Neuronal stem cell (in vitro differentiated cells): ENCODE results near the gene LMO2.
"Not testable (repeated sequence)": the region's sequence is repeated elsewhere in the genome, so short reads cannot be mapped to it uniquely, and the experiment has no call there.

Experiments
- DNase-seq: peaks from one replicate; pipeline ENCODE4 v3.0.0-alpha.2; 2013; ENCODE audit warnings: low spot score
- H2AFZ ChIP-seq: one replicate; pipeline ENCODE4 v1.6.1; 2013; ENCODE audit warnings: mild to moderate bottlenecking, low read length, inconsistent platforms
- H2AK5ac ChIP-seq: 2 replicates; pipeline ENCODE4 v1.6.1; 2013; ENCODE audit warnings: low read depth, mild to moderate bottlenecking, inconsistent platforms, low read length, moderate library complexity, mixed read lengths
- H2BK120ac ChIP-seq: 2 replicates; pipeline ENCODE4 v1.6.1; 2013; ENCODE audit warnings: low read depth, mild to moderate bottlenecking, inconsistent platforms, low read length, moderate library complexity, mixed read lengths
- H2BK12ac ChIP-seq: one replicate; pipeline ENCODE4 v1.6.1; 2013; ENCODE audit warnings: low read length, inconsistent platforms
- H2BK15ac ChIP-seq: 2 replicates; pipeline ENCODE4 v1.6.1; 2013; ENCODE audit warnings: mild to moderate bottlenecking, low read length, inconsistent platforms, mixed read lengths
- H2BK5ac ChIP-seq: one replicate; pipeline ENCODE4 v1.6.1; 2013; ENCODE audit warnings: inconsistent platforms, mild to moderate bottlenecking, low read length, moderate library complexity
- H3K14ac ChIP-seq: one replicate; pipeline ENCODE4 v1.6.1; 2013; ENCODE audit warnings: low read length, inconsistent platforms
- H3K18ac ChIP-seq: 2 replicates; pipeline ENCODE4 v1.6.1; 2013; ENCODE audit warnings: low read length, inconsistent platforms
- H3K23ac ChIP-seq: 2 replicates; pipeline ENCODE4 v1.6.1; 2013; ENCODE audit warnings: low read depth, mild to moderate bottlenecking, mixed read lengths, low read length, inconsistent platforms; ENCODE audit not compliant: poor library complexity
- H3K27ac ChIP-seq: replicated peaks from 3 replicates; pipeline ENCODE4 v1.5.1; 2013; ENCODE audit warnings: low read length, inconsistent platforms
- H3K27me3 ChIP-seq, 3 experiments: 2 replicates each; pipeline ENCODE4 v1.6.1; 2013; ENCODE audit warnings: low read length in 3 of 3, mild to moderate bottlenecking in 2 of 3, inconsistent platforms in 1 of 3, low read depth in 1 of 3, mixed read lengths in 1 of 3, moderate library complexity in 1 of 3; ENCODE audit not compliant: control insufficient read depth in 3 of 3, insufficient read depth in 3 of 3
- H3K36me3 ChIP-seq, 2 donors: replicated peaks in 1 of 2; 2 replicates each; pipeline ENCODE4 v1.6.1; 2013; ENCODE audit warnings: low read length in 2 of 2; ENCODE audit not compliant: control insufficient read depth in 2 of 2, insufficient read depth in 2 of 2
- H3K4ac ChIP-seq: 2 replicates; pipeline ENCODE4 v1.6.1; 2013; ENCODE audit warnings: inconsistent platforms, mild to moderate bottlenecking, low read length, moderate library complexity
- H3K4me1 ChIP-seq, 2 donors: 1 replicate in 1 of 2; 2 replicates in 1 of 2; pipeline ENCODE4 v1.6.1; 2013; ENCODE audit warnings: low read length in 2 of 2, low read depth in 1 of 2; ENCODE audit not compliant: control insufficient read depth in 2 of 2, insufficient read depth in 1 of 2
- H3K4me2 ChIP-seq: one replicate; pipeline ENCODE4 v1.6.1; 2013; ENCODE audit warnings: mild to moderate bottlenecking, low read length, inconsistent platforms; ENCODE audit not compliant: insufficient read depth, poor library complexity, severe bottlenecking
- H3K4me3 ChIP-seq, 2 donors: 2 replicates each; pipeline ENCODE4 v1.5.1; 2013; ENCODE audit warnings: low read length in 2 of 2, mild to moderate bottlenecking in 2 of 2, inconsistent platforms in 1 of 2, moderate library complexity in 1 of 2
- H3K79me1 ChIP-seq: one replicate; pipeline ENCODE4 v1.6.1; 2013; ENCODE audit warnings: low read depth, mild to moderate bottlenecking, inconsistent platforms, low read length, moderate library complexity
- H3K9ac ChIP-seq: one replicate; pipeline ENCODE4 v1.6.1; 2013; ENCODE audit warnings: mild to moderate bottlenecking, low read depth, low read length, inconsistent platforms; ENCODE audit not compliant: poor library complexity
- H3K9me3 ChIP-seq, 2 donors: replicated peaks in 1 of 2; 2 replicates each; pipeline versions ENCODE3 to v1.6.1; 2013; ENCODE audit warnings: low read length in 2 of 2, mild to moderate bottlenecking in 2 of 2, inconsistent platforms in 1 of 2, low read depth in 1 of 2, mixed read lengths in 1 of 2, moderate library complexity in 1 of 2; ENCODE audit not compliant: control insufficient read depth in 2 of 2, insufficient read depth in 1 of 2
- H4K8ac ChIP-seq: one replicate; pipeline ENCODE4 v1.6.1; 2013; ENCODE audit warnings: low read depth, mild to moderate bottlenecking, inconsistent platforms, low read length, moderate library complexity
- H4K91ac ChIP-seq: one replicate; pipeline ENCODE4 v1.6.1; 2013; ENCODE audit warnings: low read length, low read depth, mild to moderate bottlenecking, inconsistent platforms; ENCODE audit not compliant: poor library complexity
- WGBS, 2 donors: extraction: QIAGEN DNeasy Blood & Tissue Kit; methylation state at CpG; one replicate each; pipeline ENCODE4 v1.1.7; 2013; ENCODE audit warnings: missing lambda C conversion rate in 2 of 2, mixed read lengths in 1 of 2; ENCODE audit not compliant: insufficient read length in 2 of 2, insufficient replicate concordance in 1 of 2; ENCODE audit errors: extremely low coverage in 2 of 2; 5-methylcytosine and 5-hydroxymethylcytosine counted together

The LMO2 gene

GRCh38 chr11:33932721-33933120 lies 40.8 kb upstream of the LMO2 start:
- Histone ChIP-seq H2AK5ac (no peak overlapping the region), H3K27ac (no peak overlapping the region), H3K9me3 (no peaks in the 10 kb centered on the region), H2BK12ac (no peak overlapping the region), H3K4ac (no peak overlapping the region), H3K4me2 (no peak overlapping the region), H3K9ac (no peak overlapping the region), H3K4me3 (no peak overlapping the region), H3K36me3 (no peaks in the 10 kb centered on the region), H2BK120ac (no peak overlapping the region), H3K4me1 (no peaks in the 10 kb centered on the region), H2BK15ac (no peak overlapping the region), H3K14ac (no peak overlapping the region), H3K23ac (no peak overlapping the region), H3K27me3 (peaks cover 0 to 7% (median 0%) of the 10 kb centered on the region in 3 experiments), H2AFZ (no peak overlapping the region), H4K91ac (no peak overlapping the region), H3K79me1 (no peaks in the 10 kb centered on the region), H2BK5ac (no peak overlapping the region), H3K18ac (no peak overlapping the region), H4K8ac (no peak overlapping the region)
- WGBS, 2 donors, result no CpG with 5 or more reads among the region's 5 CpGs
- no peak for DNase-seq

- not testable (repeated sequence) for H3K23ac ChIP-seq, H3K9me3 ChIP-seq, H3K4ac ChIP-seq, H3K9ac ChIP-seq, H3K36me3 ChIP-seq, H4K8ac ChIP-seq, H3K14ac ChIP-seq, H3K4me2 ChIP-seq, H3K4me3 ChIP-seq, H2BK12ac ChIP-seq, H2BK15ac ChIP-seq, H2AK5ac ChIP-seq, H3K79me1 ChIP-seq, H2AFZ ChIP-seq, DNase-seq, H3K27me3 ChIP-seq, H2BK120ac ChIP-seq, H2BK5ac ChIP-seq, H3K27ac ChIP-seq, H4K91ac ChIP-seq, H3K4me1 ChIP-seq, H3K18ac ChIP-seq
- no CpG with 5 or more reads among the region's 12 CpGs for WGBS, 2 donors
Measured at GRCh38 chr11:33931739-33932366, 40.0 kb upstream of the LMO2 start.

GRCh38 chr11:33931067-33931466 lies 39.2 kb upstream of the LMO2 start:
- no peaks in the 10 kb centered on the region for H3K27me3 ChIP-seq
- H3K4ac ChIP-seq, result no peak overlapping the region
- H3K79me1 ChIP-seq, result no peaks in the 10 kb centered on the region
- DNase-seq, result no peak
- no peak overlapping the region for H3K9ac ChIP-seq
- WGBS, 2 donors, result no CpG with 5 or more reads among the region's 1 CpG
- no peak overlapping the region for H4K8ac ChIP-seq
- no peaks in the 10 kb centered on the region for H3K36me3 ChIP-seq
- H3K4me1 ChIP-seq, result no peaks in the 10 kb centered on the region
- H3K23ac ChIP-seq, result no peak overlapping the region
- no peak overlapping the region for H3K4me3 ChIP-seq
- no peak overlapping the region for H3K4me2 ChIP-seq
- H3K18ac ChIP-seq, result no peak overlapping the region
- H3K27ac ChIP-seq, result no peak overlapping the region
- H2AK5ac ChIP-seq, result no peak overlapping the region
- H3K14ac ChIP-seq, result no peak overlapping the region
- H4K91ac ChIP-seq, result no peak overlapping the region
- H2BK12ac ChIP-seq, result no peak overlapping the region
- no peak overlapping the region for H2BK15ac ChIP-seq
- no peak overlapping the region for H2AFZ ChIP-seq
- no peaks in the 10 kb centered on the region for H3K9me3 ChIP-seq
- no peak overlapping the region for H2BK120ac ChIP-seq
- no peak overlapping the region for H2BK5ac ChIP-seq

GRCh38 chr11:33930317-33931021 lies 38.6 kb upstream of the LMO2 start:
- Histone ChIP-seq H2BK12ac (no peak overlapping the region), H2BK120ac (no peak overlapping the region), H3K27me3 (no peaks in the 10 kb centered on the region), H2AFZ (peak overlapping the region; percentile 1), H3K9ac (no peak overlapping the region), H2BK15ac (no peak overlapping the region), H3K79me1 (no peaks in the 10 kb centered on the region), H3K4ac (no peak overlapping the region), H3K4me2 (no peak overlapping the region), H3K14ac (no peak overlapping the region), H2AK5ac (no peak overlapping the region), H3K23ac (no peak overlapping the region), H3K4me3 (no peak overlapping the region), H4K8ac (no peak overlapping the region), H3K36me3 (no peaks in the 10 kb centered on the region), H3K18ac (no peak overlapping the region), H4K91ac (no peak overlapping the region), H3K4me1 (no peaks in the 10 kb centered on the region), H3K9me3 (no peaks in the 10 kb centered on the region), H3K27ac (no peak overlapping the region), H2BK5ac (no peak overlapping the region)
- DNase-seq, result no peak
- no CpG with 5 or more reads among the region's 7 CpGs for WGBS, 2 donors
